Activated gamma-delta T cell (primary cell): ENCODE measurements around the gene ITGAD.

Experiments
- DNase-seq: peaks from one replicate; lab custom pipeline; 2025; lab: John Stamatoyannopoulos, UW

ITGAD gene

GRCh38 chr16:31365131-31365865 is 27.8 kb upstream of the ITGAD start:
- no peak for DNase-seq

GRCh38 chr16:31367853-31368252 is 25.3 kb upstream of the ITGAD start:
- DNase-seq: no peak

- DNase-seq: no peak
Observed at GRCh38 chr16:31371008-31371407, 22.1 kb upstream of the ITGAD start.

- DNase-seq: no peak
Observed at GRCh38 chr16:31371619-31372484, 21.3 kb upstream of the ITGAD start.

- no peak for DNase-seq
Observed at GRCh38 chr16:31373235-31373634, 19.9 kb upstream of the ITGAD start.

GRCh38 chr16:31375231-31375630 is 17.9 kb upstream of the ITGAD start:
- no peak for DNase-seq

- DNase-seq: no peak
Observed at GRCh38 chr16:31376705-31377104, 16.4 kb upstream of the ITGAD start.

GRCh38 chr16:31377210-31377903 is 15.8 kb upstream of the ITGAD start:
- no peak for DNase-seq

- no peak for DNase-seq
Observed at GRCh38 chr16:31380201-31380600, 12.9 kb upstream of the ITGAD start.

- DNase-seq: no peak
Observed at GRCh38 chr16:31382485-31383161, 10.5 kb upstream of the ITGAD start.

GRCh38 chr16:31385680-31386079 is 7.5 kb upstream of the ITGAD start:
- no peak for DNase-seq

- DNase-seq: no peak
Observed at GRCh38 chr16:31386157-31386984, 6.8 kb upstream of the ITGAD start.

- no peak for DNase-seq
Observed at GRCh38 chr16:31388535-31388934, 4.6 kb upstream of the ITGAD start.

- DNase-seq: no peak
Observed at GRCh38 chr16:31390504-31391041, 2.6 kb upstream of the ITGAD start.

GRCh38 chr16:31395647-31396046 is 2.5 kb downstream of the ITGAD start:
- no peak for DNase-seq

GRCh38 chr16:31397096-31397660 is 4.0 kb downstream of the ITGAD start:
- no peak for DNase-seq

- DNase-seq: no peak
Observed at GRCh38 chr16:31397701-31398100, 4.6 kb downstream of the ITGAD start.

- DNase-seq: no peak
Observed at GRCh38 chr16:31400191-31400590, 7.1 kb downstream of the ITGAD start.

GRCh38 chr16:31401436-31401835 is 8.3 kb downstream of the ITGAD start:
- DNase-seq: no peak

- DNase-seq: no peak
Observed at GRCh38 chr16:31402687-31403086, 9.6 kb downstream of the ITGAD start.
